Measurements from ENCODE around the gene KCNQ2. TPM values are rescaled to one million over a fixed set of nuclear protein-coding genes. Genes with fewer than 3 reads are reported as not detected.

The KCNQ2 gene
- total and polyA plus RNA-seq, 10 of the 15 experiments (the other 5 are each of a cell fraction or from before 2014, with no cell fraction given): 0.06 to 0.49 (median 0.26) TPM; not detected in 7

DNA sequence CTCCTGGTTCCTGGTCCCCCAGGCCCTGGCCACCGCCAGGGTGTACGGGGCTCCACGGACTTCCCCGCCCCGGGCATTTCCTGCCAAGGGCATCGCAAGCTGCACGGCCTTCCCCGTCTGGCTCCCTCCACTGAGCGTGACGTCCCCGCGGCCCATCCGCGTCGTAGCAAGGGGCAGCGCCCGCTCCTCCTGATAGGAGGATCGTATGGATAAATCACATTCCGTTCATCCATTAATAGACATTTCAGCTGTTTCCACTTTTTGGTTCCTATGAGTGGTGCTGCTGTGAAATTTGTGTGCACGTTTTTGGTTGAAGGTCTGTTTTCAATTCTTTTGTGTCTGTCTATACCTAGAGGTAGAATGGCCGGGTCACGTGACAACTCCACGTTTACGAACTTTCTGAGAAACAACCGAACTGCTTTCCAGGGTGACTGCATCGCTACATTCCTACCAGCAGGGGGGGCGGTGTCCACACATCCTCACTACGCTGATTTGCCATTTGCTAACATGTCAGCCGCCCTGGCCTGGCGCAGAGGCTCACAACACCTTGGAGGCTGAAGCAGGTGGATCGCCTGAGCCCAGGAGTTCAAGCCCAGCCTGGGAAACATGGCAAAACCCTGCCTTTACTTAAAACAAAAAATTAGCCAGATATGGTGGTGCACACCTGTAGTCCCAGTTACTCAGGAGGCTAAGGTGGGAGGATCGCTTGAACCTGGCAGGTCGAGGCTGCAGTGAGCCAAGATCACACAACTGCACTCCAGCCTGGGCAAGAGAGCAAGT lies 37.7 kb downstream of the KCNQ2 start (continued):
- TF ChIP-seq KLF5 (IDR thresholded peaks at IDR 0.05; ENCODE audit: partially characterized antibody) (no peak), USF2 (IDR thresholded peaks at IDR 0.05; ENCODE audit: borderline replicate concordance, low read depth, low read length) (peak; percentile 59; the same call in 1 of the 2 replicates), RELB (IDR thresholded peaks at IDR 0.05; ENCODE audit: low read depth) (no peak), RAD51 (IDR thresholded peaks at IDR 0.05) (peak; percentile 98), RELA (IDR thresholded peaks at IDR 0.05; ENCODE audit: borderline replicate concordance, partially characterized antibody) (peak; percentile 40), SMC3 (IDR thresholded peaks at IDR 0.05; ENCODE audit: borderline replicate concordance, low read length) (peak; percentile 47; the same call in 1 of the 2 replicates), HDGF (IDR thresholded peaks at IDR 0.05) (no peak), LARP7 (IDR thresholded peaks at IDR 0.05) (no peak), FOXK2 (IDR thresholded peaks at IDR 0.05) (peak; percentile 20; the same call in 1 of the 2 replicates), BCL11A (IDR thresholded peaks at IDR 0.05; ENCODE audit: low read depth, low read length) (no peak), BHLHE40 (IDR thresholded peaks at IDR 0.05; ENCODE audit: borderline replicate concordance in 1 of 2, low read depth in 2 of 2, low read length in 1 of 2) (peak; percentile 85 to 92), CREB1 (IDR thresholded peaks at IDR 0.05; ENCODE audit: low read depth) (peak; percentile 15; the same call in 1 of the 2 replicates), CHD4 (IDR thresholded peaks at IDR 0.05) (no peak), ZBTB11 (CRISPR knock-in tag; IDR thresholded peaks at IDR 0.05) (peak; percentile 34; the same call in 1 of the 2 replicates), REST (IDR thresholded peaks at IDR 0.05; ENCODE audit: low read depth, low read length) (no peak), ZNF24 (IDR thresholded peaks at IDR 0.05) (no peak)
- TF ChIP-seq, protein P1, sequence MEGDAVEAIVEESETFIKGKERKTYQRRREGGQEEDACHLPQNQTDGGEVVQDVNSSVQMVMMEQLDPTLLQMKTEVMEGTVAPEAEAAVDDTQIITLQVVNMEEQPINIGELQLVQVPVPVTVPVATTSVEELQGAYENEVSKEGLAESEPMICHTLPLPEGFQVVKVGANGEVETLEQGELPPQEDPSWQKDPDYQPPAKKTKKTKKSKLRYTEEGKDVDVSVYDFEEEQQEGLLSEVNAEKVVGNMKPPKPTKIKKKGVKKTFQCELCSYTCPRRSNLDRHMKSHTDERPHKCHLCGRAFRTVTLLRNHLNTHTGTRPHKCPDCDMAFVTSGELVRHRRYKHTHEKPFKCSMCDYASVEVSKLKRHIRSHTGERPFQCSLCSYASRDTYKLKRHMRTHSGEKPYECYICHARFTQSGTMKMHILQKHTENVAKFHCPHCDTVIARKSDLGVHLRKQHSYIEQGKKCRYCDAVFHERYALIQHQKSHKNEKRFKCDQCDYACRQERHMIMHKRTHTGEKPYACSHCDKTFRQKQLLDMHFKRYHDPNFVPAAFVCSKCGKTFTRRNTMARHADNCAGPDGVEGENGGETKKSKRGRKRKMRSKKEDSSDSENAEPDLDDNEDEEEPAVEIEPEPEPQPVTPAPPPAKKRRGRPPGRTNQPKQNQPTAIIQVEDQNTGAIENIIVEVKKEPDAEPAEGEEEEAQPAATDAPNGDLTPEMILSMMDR (IDR thresholded peaks at IDR 0.05 in 2 of 3, conservative IDR thresholded peaks at IDR 0.05 in 1 of 3; ENCODE audit: control insufficient read depth in 2 of 3, extremely low read depth in 1 of 3, insufficient read depth in 1 of 3, low read depth in 3 of 3, low read length in 3 of 3): peak; percentile 81 to 89 (median 82)
